Middle frontal gyrus (tissue), 1 donor: ENCODE measurements around the gene DRC1.
"Not testable (repeated sequence)": the region's sequence is repeated elsewhere in the genome, so short reads cannot be mapped to it uniquely, and the experiment has no call there.

Source experiments
- DNase-seq: peaks from one replicate; pipeline ENCODE4 v3.0.0-alpha.2; 2015; ENCODE audit warnings: low spot score; ENCODE audit errors: extremely low spot score

Gene DRC1

DNA sequence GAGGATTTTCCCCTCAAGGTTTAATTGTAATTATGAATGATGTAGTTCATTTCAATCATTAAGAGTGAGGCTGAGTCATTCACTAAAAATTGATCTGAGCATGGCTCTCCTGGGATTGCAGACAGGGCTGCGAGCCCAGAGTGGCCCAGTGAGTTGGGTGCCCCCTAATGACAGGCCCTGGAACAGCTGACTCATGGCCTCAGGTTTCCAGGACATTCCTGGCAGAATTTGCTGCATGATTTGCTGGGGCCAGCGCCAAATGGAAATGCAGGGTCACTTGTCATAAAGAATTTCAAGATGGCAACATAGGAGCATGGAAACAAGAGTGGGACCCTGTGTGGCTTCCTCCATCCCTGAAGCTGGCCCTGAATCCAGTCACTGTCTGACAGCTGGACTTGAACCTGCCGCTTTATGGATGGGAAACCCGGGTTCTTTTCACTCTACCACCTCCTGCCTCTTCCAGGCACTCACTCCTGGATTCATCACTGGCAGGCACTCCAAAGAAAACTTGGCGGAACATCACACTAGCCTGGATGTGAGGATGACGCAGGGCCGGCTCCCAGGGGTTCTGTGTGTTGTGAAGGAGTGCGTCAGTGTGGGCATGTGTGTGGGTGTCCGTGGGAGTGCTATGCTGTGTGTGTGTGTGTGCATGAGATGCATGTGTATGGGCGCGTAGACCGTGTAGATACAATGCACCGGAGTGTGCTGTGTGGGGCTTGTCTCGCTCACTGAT, 61.0 kb downstream of the DRC1 start:
- DNase-seq: no peak

DNA sequence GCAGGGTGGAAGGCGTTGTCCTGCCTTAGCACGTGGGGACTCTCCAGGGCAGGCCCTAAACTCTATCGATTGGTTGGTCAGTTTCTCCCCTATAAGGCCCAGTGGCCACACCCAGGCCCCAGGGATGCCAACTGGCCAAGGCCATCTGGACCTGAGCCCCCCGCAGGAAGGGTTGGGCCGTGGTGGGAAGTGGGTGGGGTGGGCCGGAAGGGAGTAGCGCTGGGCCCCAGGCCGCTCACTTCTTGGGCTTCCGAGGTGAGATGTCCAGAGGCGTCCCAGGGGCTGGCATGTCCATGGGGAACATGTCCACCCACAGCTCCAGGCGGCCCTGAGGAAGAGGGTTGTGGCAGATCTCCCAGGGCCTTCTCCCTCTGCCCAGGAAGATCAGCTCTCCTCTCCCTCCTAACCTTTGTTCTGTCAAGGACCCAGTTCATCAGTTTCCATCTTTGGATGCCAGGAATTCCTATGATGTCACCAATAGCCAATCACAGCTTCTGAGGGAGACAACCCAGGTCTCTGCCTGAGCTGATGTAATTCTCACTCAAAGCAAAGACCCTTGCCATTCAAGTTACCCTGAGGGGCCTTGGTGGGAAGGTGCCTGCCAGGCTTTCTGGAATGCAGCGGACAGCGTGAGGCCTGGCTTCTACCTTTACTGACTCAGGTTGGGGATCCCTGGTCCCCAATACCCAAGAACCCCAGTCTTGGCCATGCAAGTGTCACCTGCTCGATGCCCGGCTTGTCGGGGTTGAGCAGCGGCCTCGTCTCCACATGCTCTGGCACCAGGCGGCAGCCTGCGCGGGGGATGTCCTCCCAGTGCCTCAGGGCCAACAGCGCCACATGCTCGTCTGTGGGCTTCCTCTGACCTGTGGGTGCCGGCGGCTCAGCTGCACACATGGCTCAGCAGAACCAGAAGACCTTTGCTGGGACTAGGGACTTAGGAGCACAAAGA, 61.8 kb downstream of the DRC1 start:
- DNase-seq: no peak

DNA sequence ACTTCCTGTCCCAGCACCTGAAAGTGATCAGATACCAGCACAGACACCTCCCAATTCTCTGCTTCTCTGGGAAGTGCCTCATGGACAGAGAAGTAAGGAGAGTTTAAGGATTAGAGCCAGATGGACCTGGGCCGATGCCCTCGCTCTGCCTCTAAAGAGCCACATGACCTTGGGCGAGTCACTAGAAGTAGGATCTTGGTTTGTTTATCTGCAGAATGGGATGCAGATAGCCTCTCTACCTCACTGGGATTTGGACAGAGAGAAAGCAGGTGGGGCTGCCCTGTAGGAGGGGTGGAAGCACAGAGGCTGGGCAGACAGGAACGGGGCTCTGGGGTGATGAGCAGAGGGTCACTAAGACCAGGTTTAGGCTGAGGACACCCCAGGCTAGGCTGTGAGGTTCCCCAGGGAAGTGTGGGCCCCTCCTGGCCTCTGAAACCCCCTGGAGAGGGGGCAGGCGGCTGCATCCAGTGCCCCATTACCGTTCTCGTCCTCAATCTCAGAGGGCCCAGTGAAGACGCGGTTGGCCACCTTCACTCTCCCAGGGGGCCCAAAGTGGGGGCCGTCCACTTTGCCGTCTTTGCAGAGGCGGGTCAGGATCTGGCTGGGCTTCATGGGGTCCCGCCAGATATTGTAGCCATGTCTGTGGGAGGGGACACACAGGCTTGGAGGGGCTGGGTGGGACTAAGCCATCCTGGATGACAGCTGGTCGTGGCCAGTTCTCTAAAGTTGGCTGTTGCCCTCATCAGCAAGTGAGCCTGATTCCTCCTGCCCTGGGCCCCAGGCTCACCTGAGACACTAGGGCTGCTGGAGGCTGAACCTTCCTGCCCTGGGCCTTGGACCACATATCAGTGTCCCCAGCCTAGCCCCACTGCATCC, 62.9 kb downstream of the DRC1 start:
- no peak for DNase-seq

DNA sequence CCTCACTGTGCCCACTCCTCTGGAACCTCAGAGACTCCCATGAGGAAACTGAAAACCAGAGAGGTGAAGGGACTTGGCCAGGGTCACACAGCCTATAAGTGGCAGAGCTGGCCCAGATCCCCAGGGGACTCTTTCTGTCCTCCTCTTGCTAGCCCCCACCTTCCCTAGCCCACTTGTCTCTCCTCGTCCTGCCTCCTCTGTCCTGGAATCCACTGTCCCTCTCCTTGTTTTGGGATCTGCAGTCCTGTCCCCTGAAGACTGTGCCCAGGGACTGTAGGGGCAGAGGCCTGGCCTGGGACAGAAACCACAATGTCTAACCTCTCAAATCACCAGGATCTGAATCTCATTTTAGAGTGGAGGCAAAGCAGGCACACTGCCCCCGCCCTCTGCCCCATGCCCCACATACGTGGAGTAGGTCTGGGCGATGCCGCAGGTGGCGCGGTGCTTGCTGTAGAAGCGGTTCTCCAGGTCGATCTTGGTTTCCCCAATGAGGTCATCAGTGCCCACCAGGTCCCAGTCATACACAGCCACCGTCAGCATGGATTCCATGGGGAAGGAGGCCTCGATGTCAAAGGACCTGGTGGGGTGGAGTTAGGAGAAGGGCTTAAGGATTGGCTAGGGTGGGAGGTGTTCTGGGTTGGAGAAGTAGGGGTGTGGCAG, 63.7 kb downstream of the DRC1 start:
- DNase-seq: no peak

DNA sequence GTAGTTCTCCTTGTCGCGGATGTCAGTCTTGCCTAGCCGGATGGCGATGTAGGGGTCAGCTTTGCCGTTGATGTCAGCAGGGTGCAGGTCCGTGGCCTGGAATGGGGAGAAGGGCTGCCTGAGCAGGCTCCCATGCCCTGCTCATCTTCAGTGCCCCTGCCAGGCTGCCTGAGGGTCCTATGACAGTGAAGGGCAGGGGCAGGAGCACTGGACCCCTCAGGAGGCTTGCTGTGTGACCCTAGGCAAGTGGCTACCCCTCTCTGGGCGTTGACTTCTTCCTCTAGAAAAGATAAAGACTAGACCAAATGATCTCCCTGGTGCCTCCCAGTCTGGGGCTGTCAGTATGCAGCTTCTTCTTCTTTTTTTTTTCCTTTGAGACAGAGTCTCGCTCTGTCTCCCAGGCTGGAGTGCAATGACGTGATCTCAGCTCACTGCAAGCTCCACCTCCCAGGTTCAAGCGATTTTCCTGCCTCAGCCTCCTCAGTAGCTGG, 64.3 kb downstream of the DRC1 start:
- DNase-seq: no peak

DNA sequence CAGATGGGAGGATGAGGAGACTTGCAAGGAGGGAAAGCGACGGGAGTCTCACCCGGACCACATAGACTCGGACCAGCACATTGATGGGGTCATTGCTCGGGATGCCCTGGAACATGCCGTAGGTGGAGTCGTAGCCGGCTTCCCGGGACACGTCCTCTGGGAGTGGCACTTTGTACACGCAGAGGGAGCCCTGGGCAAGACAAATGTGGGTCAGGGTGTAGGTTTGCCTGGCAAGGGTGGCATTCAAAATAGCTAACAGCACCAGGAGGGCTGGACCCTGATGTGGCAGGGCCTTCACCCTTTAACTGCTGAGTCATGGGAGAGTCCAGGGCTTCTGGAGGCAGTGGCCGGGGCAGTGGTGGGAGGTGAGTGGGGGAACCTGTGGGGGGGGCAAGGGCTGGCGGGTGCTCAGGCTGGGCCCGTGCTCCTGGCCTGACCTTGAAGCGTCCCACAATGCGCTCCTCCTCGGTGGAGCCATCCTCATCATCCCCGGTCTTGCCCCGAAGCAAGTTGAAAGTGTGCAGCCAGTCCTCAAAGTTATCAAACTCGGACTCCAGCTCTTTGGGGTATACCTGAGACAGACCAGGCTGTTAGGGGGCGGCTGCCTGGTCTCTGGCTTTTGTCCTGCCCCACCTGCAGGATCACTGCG, 65.1 kb downstream of the DRC1 start:
- no peak for DNase-seq

DNA sequence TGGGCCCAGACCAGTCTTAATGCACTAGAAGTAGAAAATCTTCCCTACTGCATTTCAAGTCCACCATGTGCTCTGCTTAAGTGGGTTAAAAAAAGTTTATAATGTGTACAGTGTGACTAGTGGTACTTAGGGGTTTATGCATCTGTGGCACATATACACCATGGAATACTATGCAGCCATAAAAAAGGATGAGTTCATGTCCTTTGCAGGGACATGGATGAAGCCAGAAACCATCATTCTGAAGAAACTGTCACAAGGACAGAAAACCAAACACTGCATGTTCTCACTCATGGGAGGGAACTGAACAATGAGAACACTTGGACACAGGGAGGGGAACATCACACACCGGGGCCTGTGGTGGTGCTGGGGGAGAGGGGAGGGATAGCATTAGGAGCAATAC, 66.8 kb downstream of the DRC1 start:
- not testable (repeated sequence) for DNase-seq

DNA sequence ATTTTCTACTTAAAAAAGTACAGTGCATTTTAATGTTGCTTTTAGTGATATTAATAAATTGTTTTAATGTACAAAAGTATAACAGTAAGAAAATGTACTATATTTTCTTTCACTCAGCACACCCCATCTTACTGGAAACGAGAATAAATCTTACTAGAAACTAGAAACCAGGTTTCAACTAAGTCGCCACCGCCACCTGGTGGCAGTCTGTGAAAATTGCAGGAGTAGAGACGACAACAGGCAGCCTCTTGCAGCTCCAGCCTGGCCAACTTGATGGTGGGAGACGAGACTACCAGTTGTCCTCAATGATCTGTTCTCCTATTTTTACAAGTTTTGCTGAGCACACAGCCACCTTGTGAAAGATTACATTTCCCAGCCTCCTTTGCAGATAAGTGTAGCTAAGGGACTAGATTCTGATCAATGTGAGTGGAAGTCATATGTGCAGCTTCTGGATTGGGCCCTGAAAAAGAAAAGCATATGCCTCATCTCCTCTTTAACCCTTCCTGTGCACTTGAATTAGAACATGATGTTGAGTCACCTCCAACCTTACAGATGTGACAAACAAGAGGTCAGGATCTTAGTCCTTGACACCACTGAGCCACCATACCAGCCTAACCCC, 67.5 kb downstream of the DRC1 start:
- no peak for DNase-seq

DNA sequence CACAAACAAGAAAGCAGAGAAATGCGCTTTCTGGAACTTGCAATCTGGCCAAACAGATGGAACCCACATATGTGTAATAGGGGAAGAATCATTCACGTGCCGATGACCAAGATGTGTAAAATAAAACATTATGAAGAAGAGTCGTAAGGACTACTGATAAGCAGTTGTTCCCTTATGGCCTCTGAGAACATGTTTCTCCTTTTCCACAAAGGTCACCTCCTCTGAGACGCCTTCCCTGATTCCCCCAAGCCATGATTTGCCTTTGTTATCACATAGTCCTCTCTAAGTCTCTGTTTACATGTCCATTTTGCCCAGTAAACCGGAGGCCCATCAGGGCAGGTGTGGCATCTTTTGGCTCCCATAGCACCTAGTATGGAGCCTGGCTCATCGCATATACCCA, 68.2 kb downstream of the DRC1 start:
- no peak for DNase-seq

DNA sequence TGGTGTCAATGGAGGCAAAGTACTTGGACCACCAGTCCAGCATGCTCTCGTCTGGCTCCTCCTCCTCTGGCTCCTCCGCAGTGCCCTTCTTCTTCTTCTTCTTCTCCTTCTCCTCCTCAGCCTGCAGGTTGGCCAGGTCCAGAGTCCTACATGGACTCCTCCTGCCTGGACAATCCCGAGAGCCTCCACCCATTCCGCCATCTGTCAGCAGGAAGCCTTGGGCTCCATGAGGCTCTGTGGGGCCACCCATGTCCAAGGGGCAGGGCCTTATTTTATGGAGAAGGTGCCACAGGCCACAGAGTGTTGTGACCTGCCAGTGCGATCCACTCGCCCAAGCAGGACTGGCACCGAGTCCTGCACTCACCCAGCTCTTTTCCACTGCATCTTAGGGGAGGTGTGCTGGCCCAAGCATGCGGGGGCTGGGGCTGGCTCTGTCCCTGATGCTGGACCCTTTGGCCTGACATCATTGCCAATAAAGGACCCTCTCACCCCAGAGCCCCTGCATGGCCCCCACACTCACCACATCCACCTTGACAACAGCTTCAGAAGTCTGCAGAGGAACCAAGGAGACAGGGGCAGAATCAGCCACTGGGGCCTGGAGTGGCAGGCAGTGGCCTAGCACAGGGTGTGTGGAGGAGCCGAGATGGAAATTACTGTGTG, 69.0 kb downstream of the DRC1 start:
- DNase-seq: no peak

DNA sequence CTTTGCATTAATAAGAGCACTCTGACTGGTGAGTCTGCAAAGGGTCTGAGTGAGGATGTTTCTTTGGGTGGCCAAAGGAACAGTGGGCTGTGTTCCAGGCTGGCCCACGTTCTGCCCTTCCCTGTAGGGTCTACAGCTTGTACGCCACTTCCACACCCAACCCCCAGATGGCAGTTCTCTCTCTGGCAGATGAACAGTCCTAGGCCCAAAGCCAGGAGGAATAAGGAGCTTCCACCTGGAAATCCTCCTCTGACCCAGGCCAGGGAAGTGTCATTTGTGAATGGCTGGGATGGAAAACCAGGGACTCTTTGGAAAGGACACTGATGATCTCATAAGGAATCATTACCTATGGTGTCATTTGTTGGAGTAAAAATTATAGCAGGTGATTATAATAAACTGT, 69.6 kb downstream of the DRC1 start:
- no peak for DNase-seq

DNA sequence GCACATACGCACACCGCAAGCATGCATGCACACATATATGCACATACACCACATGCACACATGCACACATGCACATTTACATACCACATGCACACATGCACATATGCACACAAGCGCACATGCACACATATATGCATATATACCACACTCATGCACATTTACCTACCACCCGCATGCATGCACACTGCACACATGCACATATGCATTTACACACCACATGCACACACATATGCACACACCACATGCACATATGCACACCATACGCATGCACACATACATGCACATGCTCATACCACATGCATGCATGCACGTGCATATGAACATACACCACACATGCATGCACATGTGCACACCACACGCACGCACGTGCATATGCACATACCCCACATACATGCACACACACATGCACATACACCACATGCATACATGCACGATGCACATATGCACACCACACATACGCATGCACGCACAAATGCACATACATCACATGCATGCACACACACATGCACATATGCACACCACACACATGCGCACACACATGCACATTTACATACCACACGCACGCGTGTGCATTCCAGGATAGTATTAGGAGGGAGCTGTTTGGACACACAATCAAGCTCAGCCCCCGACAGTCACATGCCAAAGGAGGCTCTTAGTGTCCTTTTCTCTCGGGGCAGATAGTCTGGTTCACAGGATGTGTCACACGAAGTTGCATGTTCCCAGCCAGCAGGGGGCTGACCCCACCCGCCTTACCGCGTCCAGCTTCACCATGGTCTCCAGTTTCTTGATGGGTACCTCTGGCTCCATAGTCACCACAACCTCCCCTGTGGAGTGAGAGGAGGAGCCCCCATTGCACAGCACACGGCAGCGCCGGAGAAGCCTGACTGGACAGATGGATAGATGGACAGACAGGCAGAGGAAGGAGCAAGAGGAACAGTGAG, 70.3 kb downstream of the DRC1 start:
- DNase-seq: no peak

DNA sequence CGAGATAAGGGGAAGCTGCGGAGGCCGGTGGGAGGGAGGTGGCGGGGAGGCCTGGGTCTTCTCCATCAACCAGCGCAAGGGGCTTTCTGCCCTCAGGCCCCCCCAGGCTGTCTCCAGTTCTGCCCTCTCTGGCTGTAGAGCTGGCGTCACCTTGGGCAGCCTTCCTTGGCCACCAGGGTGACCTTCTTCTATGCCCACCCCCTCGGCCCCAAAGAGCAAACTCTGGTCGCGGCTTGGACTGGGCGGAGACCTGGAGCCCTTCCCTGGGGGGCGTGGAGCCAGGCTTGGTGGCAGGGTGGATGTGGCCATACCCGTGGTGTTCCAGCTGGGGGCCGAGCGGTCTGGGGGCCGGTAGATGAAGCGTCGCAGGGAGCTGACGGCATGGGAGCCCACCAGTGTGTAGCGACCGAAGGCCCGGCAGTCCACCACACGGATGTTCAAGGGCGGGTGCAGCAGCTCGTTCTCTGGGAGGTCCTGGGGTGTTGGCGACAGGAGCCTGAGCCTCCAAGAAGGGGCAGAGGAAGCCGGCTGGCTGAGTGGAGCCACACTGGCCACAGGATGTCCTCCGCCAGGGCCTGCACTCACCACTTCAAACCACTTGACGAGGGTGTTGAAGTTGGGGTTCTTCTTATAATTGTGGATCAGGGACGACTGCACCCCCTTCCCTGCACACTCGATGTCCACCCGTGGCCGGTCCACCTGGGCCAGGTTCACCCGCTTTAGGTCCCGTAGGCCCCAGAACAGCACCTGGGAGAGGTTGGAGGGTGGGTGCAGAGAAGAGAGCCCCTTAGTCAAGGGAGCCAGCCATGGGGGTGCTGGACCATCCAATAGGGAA, 71.3 kb downstream of the DRC1 start:
- DNase-seq: no peak

DNA sequence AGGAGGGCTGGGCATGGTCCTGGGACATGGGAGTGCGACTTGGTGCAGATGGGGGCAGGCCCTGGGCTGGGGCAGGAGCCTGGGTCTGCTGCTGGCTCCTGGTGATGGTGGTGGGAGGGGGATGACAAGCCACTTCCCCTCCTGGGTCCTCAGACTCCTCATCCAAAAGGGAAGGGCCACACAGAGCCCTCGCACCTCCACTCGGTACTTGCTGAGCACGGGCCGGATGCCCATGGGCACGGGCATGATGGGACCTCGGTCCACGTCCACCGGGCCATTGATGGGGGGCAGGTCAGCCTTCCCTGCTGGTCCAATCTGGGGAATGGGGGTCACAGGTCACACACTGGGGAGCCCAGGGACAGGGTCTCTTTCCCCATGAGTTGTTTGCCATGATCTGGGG, 72.1 kb downstream of the DRC1 start:
- DNase-seq: no peak

DNA sequence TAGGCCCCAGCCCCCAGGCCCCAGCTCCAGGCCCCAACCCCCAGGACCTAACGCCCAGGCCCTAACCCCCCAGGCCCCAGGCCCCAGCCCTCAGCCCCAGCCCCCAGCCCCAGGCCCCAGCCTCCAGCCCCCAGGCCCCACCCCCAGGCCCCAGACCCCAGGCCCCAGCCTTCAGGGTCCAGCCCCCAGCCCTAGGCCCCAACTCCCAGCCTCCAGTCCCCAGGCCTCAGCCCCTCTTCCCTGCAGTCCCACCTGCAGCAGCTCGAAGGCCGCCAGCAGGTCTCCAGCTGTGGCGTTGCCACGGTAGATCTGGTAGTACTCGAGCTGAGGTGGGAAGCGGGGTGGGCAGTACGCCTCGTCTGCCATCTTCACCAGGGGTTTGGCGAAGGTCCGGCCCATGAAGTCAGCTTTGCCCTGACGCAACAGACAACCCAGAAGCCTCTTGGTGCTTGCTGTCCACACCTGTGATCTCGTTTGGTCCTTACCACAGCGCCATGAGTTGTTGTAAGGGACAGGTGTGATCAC, 72.6 kb downstream of the DRC1 start:
- DNase-seq: no peak

DNA sequence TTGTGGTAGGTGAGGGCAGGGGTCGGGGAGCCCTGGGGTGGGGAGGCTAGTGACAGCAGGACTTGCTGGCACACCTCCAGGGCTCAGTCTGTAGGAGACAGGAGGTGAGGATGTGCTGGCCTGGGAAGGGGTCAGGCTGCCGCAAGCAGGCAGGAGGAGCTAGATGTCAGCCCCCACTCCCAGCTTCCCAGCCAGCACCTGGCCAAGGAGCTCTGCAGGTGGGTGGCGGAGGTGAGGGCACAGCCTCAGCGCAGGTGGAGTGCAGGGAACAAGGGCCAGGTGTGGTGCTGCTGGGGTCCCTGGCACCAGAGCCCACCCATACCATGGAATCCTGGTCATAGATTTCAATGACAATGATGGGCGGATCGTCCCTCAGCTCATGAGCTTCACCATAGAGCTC, 73.3 kb downstream of the DRC1 start:
- DNase-seq: no peak

DNA sequence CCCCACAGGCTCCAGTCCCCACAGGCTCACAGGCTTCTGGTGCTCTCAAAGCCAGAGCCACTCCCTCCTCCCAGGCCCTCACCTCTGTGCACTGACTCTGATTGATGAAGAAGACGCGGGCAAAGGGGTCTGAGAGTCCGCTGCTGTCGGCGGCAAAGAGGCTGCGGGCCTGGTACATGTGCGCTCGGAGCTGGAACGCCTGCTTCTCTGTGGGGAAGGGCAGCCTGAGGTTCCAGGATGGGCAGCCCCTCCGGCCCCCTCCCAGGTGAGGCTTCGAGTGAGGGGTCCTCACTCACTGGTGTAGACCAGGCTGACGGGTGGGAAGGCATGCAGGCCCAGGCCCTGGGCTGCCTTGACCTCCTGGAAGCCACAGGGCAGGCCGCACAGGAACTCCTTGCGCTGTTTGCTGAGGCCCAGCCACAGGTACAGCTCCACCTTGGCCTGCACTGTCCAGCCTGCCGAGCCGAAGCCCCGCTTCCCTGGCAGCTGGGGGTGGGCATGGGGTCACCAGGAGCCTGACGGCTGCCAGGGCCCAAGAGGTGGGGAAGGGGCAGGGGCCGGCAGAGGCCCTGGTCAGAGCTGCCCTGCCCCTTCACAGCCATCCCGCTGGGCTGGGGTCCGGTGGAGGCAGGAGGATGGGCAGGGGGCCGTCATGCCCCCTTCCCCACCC, 74.2 kb downstream of the DRC1 start:
- no peak for DNase-seq
